ENCODE results near the gene NOTUM. TPM values are rescaled to one million over a fixed set of nuclear protein-coding genes. Genes with fewer than 3 reads are reported as not detected.

NOTUM gene
- total and polyA plus RNA-seq, 2 donors (not counting 1 experiment from before 2014, with no cell fraction given), result 0.02 to 0.50 TPM

DNA sequence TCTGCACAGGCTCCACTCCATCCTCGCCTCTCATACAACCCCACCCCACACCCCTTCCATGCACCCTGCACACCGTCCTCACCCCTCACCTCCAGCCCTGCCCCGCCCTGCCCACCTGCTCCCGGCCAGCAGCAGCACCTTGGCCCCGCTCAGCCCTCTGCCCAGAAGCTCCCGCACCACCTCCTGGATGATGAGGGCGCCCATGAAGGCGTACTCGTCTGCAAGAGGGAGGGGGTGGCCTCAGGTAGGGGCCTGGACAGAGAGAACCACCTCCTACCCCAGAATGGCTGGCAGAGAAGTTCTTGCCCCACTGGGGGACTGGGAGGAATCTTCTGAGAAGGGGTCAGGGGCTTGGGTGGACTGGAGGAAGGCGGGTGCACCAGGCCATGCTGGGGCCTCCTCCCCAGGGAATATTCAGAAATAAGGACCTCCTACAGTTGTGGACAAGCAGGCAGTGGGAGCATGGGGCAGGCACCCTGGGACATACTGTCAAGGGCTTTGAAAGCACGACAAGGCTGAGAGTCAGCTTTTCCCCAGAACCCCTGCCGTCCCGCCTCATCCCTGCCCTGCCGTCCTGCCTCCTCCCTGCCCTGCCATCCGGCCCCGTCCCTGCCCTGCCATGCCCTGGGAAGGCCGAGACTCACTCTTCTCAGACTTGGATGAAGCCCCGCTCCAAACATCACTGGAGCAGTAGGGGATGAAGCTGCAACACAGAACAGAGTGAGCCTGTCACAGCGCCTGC is 3.1 kb downstream of the NOTUM start:
- DNase-seq (ENCODE audit: low read depth in 2 of 2), result no peak
- Histone ChIP-seq H3K9ac (ENCODE audit: insufficient read depth, low read length) (no peak overlapping the region), H3K9me3 (ENCODE audit: control insufficient read depth, insufficient read depth, low read depth, low read length) (no peaks in the 10 kb centered on the region), H4K20me1 (ENCODE audit: control insufficient read depth, extremely low read depth, insufficient read depth, low read length) (no peaks in the 10 kb centered on the region), H3K36me3 (ENCODE audit: control insufficient read depth, insufficient read depth, low read length) (no peaks in the 10 kb centered on the region), H2AFZ (ENCODE audit: low read length) (no peak overlapping the region), H3K79me2 (ENCODE audit: control insufficient read depth, insufficient read depth, low read length) (no peaks in the 10 kb centered on the region), H3K4me2 (ENCODE audit: extremely low read depth, insufficient read depth, low read length) (no peak overlapping the region), H3K4me3 (replicated peaks in 1 of 4; ENCODE audit: control extremely low read depth in 1 of 4, insufficient read depth in 1 of 4, low read depth in 3 of 4, low read length in 4 of 4) (no peak overlapping the region), H3K27me3 (ENCODE audit: control insufficient read depth, insufficient read depth, low read length) (peaks cover 31% of the 10 kb centered on the region), H3K27ac (ENCODE audit: insufficient read depth, low read length) (no peak overlapping the region), H3K4me1 (ENCODE audit: control insufficient read depth, extremely low read depth, insufficient read depth, low read length) (peaks cover 2% of the 10 kb centered on the region)
- TF ChIP-seq EZH2 (IDR thresholded peaks at IDR 0.05; ENCODE audit: low read length, missing control alignments), result no peak
- TF ChIP-seq, protein P1, sequence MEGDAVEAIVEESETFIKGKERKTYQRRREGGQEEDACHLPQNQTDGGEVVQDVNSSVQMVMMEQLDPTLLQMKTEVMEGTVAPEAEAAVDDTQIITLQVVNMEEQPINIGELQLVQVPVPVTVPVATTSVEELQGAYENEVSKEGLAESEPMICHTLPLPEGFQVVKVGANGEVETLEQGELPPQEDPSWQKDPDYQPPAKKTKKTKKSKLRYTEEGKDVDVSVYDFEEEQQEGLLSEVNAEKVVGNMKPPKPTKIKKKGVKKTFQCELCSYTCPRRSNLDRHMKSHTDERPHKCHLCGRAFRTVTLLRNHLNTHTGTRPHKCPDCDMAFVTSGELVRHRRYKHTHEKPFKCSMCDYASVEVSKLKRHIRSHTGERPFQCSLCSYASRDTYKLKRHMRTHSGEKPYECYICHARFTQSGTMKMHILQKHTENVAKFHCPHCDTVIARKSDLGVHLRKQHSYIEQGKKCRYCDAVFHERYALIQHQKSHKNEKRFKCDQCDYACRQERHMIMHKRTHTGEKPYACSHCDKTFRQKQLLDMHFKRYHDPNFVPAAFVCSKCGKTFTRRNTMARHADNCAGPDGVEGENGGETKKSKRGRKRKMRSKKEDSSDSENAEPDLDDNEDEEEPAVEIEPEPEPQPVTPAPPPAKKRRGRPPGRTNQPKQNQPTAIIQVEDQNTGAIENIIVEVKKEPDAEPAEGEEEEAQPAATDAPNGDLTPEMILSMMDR (conservative IDR thresholded peaks at IDR 0.05 in 1 of 2, IDR thresholded peaks at IDR 0.05 in 1 of 2; ENCODE audit: low read depth in 1 of 2, low read length in 2 of 2), result no peak

DNA sequence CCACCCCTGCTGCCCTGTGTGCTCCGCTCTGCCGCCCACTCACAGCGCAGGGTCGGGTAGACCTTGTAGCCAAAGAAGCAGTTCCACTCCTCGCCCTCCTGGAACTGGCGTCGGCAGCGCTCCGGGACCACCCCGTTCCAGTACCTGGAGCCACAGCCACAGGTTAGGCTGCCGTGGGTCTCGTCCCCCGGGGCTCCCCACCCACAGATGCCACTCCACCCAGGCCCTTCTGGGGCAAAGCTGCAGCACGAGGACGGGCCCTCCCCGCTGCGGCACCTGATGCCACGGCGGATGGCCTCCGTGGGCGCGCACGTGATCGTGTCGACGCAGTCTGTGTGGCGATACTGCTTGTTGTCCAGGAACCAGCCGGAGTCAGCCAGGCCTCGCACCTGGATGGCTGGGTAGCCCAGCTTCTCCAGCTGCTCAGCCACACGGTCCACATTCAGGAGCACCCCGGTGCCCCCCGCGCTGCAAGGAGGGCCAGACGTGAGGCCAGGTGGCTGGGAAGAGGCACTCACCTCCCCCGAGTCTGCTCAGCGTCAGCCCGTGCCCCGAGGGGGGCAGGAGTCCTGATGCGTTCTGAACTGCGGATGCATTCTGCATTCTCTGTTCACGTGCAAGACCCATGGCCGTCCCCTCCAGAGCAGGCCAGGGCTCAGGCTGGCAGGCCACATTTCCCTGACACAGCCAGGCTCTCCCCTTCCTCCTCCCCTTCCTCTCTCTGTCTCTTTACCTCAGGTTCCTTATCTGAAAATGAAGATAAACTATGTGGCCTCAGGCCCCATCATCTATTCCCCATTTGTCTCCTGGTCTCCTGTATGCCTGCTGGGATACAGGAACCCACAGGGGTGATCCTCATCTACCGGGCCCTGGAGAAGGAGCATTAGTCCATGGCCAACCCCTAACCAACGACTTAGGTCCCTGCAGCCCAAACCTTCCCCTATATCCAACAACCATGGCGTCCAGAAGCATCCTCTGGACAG is 4.1 kb downstream of the NOTUM start:
- Histone ChIP-seq H3K27me3 (ENCODE audit: control insufficient read depth, insufficient read depth, low read length) (peaks cover 27% of the 10 kb centered on the region), H3K27ac (ENCODE audit: insufficient read depth, low read length) (no peak overlapping the region)

More for the DNA sequence above, 4.1 kb downstream of the NOTUM start:
- no peak for TF ChIP-seq EZH2 (IDR thresholded peaks at IDR 0.05; ENCODE audit: low read length, missing control alignments)
- TF ChIP-seq, protein P1 (conservative IDR thresholded peaks at IDR 0.05 in 1 of 2, IDR thresholded peaks at IDR 0.05 in 1 of 2; ENCODE audit: low read depth in 1 of 2, low read length in 2 of 2), result no peak
- Histone ChIP-seq H3K36me3 (ENCODE audit: control insufficient read depth, insufficient read depth, low read length) (no peaks in the 10 kb centered on the region), H3K9ac (ENCODE audit: insufficient read depth, low read length) (no peak overlapping the region), H4K20me1 (ENCODE audit: control insufficient read depth, extremely low read depth, insufficient read depth, low read length) (no peaks in the 10 kb centered on the region), H3K9me3 (ENCODE audit: control insufficient read depth, insufficient read depth, low read depth, low read length) (no peaks in the 10 kb centered on the region), H3K4me3 (replicated peaks in 1 of 4; ENCODE audit: control extremely low read depth in 1 of 4, insufficient read depth in 1 of 4, low read depth in 3 of 4, low read length in 4 of 4) (no peak overlapping the region), H3K4me2 (ENCODE audit: extremely low read depth, insufficient read depth, low read length) (no peak overlapping the region), H3K79me2 (ENCODE audit: control insufficient read depth, insufficient read depth, low read length) (no peaks in the 10 kb centered on the region), H3K4me1 (ENCODE audit: control insufficient read depth, extremely low read depth, insufficient read depth, low read length) (peaks cover 2% of the 10 kb centered on the region), H2AFZ (ENCODE audit: low read length) (no peak overlapping the region)
- DNase-seq (ENCODE audit: low read depth in 2 of 2), result no peak
